Activated naive CD4-positive, alpha-beta T cell treated with anti-CD3 and anti-CD28 coated beads for 36 hours (primary cell): ENCODE results near the gene KRTAP22-1. TPM values are rescaled to one million over a fixed set of nuclear protein-coding genes. Genes with fewer than 3 reads are reported as not detected.

Experiments used
- CTCF ChIA-PET: fragments of 350-600 bp; sonication (Branson Sonifier 250); formaldehyde crosslinking; loops from one replicate; lab custom pipeline; 2021; ENCODE audit warnings: antibody characterized with exemption; lab: Charles Lee
- DNase-seq: peaks from one replicate; pipeline ENCODE4 v3.0.0-alpha.2; 2020
- H3K27ac Mint-ChIP-seq: one replicate; pipeline ENCODE4 v1.8.0; 2021; ENCODE audit warnings: mild to moderate bottlenecking, mixed read lengths
- H3K27me3 Mint-ChIP-seq: one replicate; pipeline ENCODE4 v1.8.0; 2021; ENCODE audit warnings: low read depth, mixed read lengths
- H3K36me3 Mint-ChIP-seq: one replicate; pipeline ENCODE4 v1.8.0; 2021; ENCODE audit warnings: low read depth, mixed read lengths
- H3K4me1 Mint-ChIP-seq: one replicate; pipeline ENCODE4 v1.8.0; 2021; ENCODE audit warnings: low read depth, mixed read lengths
- H3K4me3 Mint-ChIP-seq: one replicate; pipeline ENCODE4 v1.8.0; 2021; ENCODE audit warnings: mild to moderate bottlenecking, moderate library complexity, mixed read lengths
- H3K9me3 Mint-ChIP-seq: one replicate; pipeline ENCODE4 v1.8.0; 2021; ENCODE audit warnings: mixed read lengths
- intact Hi-C: fragments of 100-400 bp; cut with micrococcal nuclease; formaldehyde crosslinking; loops from one replicate; pipeline ENCODE4 v1.15.1; 2023
- total RNA-seq, 2 experiments: library from RNA; stranded (reverse); gene quantifications; one replicate each; pipeline ENCODE4 v1.2.3, GENCODE V29; 2021

Gene KRTAP22-1
- not detected for total RNA-seq

- Mint-ChIP-seq H3K4me3 (no peak within 1 kb of the TSS), H3K36me3 (no peaks in the 10 kb centered on the region), H3K27me3 (peaks cover 3% of the 10 kb centered on the region), H3K27ac (no peak within 1 kb of the TSS), H3K4me1 (no peaks in the 10 kb centered on the region), H3K9me3 (peaks cover 3% of the 10 kb centered on the region)
- no peak for DNase-seq
- CTCF ChIA-PET = no interaction called here
- intact Hi-C loops = no loop called here
Observed at GRCh38 chr21:30600787-30601186, at the start of gene KRTAP22-1. Gene KRTAP22-1 (plus strand): TSS chr21:30601087.

GRCh38 chr21:30552782-30553181, 48.1 kb upstream of the KRTAP22-1 start:
- Mint-ChIP-seq H3K4me1 (no peaks in the 10 kb centered on the region), H3K36me3 (no peaks in the 10 kb centered on the region), H3K27ac (no peak overlapping the region), H3K4me3 (no peak overlapping the region), H3K9me3 (peaks cover 4% of the 10 kb centered on the region), H3K27me3 (no peaks in the 10 kb centered on the region)
- no peak for DNase-seq
- CTCF ChIA-PET = no interaction called here
- intact Hi-C loops = no loop called here

- H3K27me3 Mint-ChIP-seq = no peaks in the 10 kb centered on the region
- no peaks in the 10 kb centered on the region for H3K36me3 Mint-ChIP-seq
- H3K4me3 Mint-ChIP-seq = no peak overlapping the region
- no peak overlapping the region for H3K27ac Mint-ChIP-seq
- DNase-seq = no peak
- H3K4me1 Mint-ChIP-seq = no peaks in the 10 kb centered on the region
- intact Hi-C loops = no loop called here
- CTCF ChIA-PET = no interaction called here
- peaks cover 4% of the 10 kb centered on the region for H3K9me3 Mint-ChIP-seq
Observed at GRCh38 chr21:30555095-30555494, 45.8 kb upstream of the KRTAP22-1 start.

- intact Hi-C loops = no loop called here
- no peaks in the 10 kb centered on the region for H3K9me3 Mint-ChIP-seq
- H3K27ac Mint-ChIP-seq = no peak within 1 kb of the TSS
- no peaks in the 10 kb centered on the region for H3K4me1 Mint-ChIP-seq
- CTCF ChIA-PET = no interaction called here
- no peak within 1 kb of the TSS for H3K4me3 Mint-ChIP-seq
- no peaks in the 10 kb centered on the region for H3K27me3 Mint-ChIP-seq
- no peaks in the 10 kb centered on the region for H3K36me3 Mint-ChIP-seq
- DNase-seq = no peak
Observed at GRCh38 chr21:30561264-30561895, 39.5 kb upstream of the KRTAP22-1 start, which contains the start of gene KRTAP19-7. Gene KRTAP19-7 (minus strand): TSS chr21:30561314. CDS start chr21:30561289, 25 bp downstream.

- no peak overlapping the region for H3K4me3 Mint-ChIP-seq
- no peaks in the 10 kb centered on the region for H3K27me3 Mint-ChIP-seq
- intact Hi-C loops = no loop called here
- no peaks in the 10 kb centered on the region for H3K4me1 Mint-ChIP-seq
- H3K9me3 Mint-ChIP-seq = no peaks in the 10 kb centered on the region
- no peak overlapping the region for H3K27ac Mint-ChIP-seq
- CTCF ChIA-PET = no interaction called here
- H3K36me3 Mint-ChIP-seq = no peaks in the 10 kb centered on the region
- no peak for DNase-seq
Observed at GRCh38 chr21:30561957-30562356, 38.9 kb upstream of the KRTAP22-1 start.

- CTCF ChIA-PET = no interaction called here
- Mint-ChIP-seq H3K27me3 (no peaks in the 10 kb centered on the region), H3K9me3 (no peaks in the 10 kb centered on the region), H3K4me3 (no peak overlapping the region), H3K36me3 (no peaks in the 10 kb centered on the region), H3K27ac (no peak overlapping the region), H3K4me1 (no peaks in the 10 kb centered on the region)
- DNase-seq = no peak
- intact Hi-C loops = no loop called here
Observed at GRCh38 chr21:30563072-30563471, 37.8 kb upstream of the KRTAP22-1 start.

GRCh38 chr21:30563630-30564029, 37.3 kb upstream of the KRTAP22-1 start:
- no peak overlapping the region for H3K4me3 Mint-ChIP-seq
- intact Hi-C loops = no loop called here
- H3K27me3 Mint-ChIP-seq = no peaks in the 10 kb centered on the region
- H3K9me3 Mint-ChIP-seq = no peaks in the 10 kb centered on the region
- no peaks in the 10 kb centered on the region for H3K36me3 Mint-ChIP-seq
- CTCF ChIA-PET = no interaction called here
- H3K27ac Mint-ChIP-seq = no peak overlapping the region
- no peak for DNase-seq
- H3K4me1 Mint-ChIP-seq = no peaks in the 10 kb centered on the region

- Mint-ChIP-seq H3K36me3 (no peaks in the 10 kb centered on the region), H3K9me3 (peaks cover 2% of the 10 kb centered on the region), H3K27me3 (no peaks in the 10 kb centered on the region), H3K4me3 (no peak overlapping the region), H3K27ac (no peak overlapping the region), H3K4me1 (no peaks in the 10 kb centered on the region)
- intact Hi-C loops = no loop called here
- CTCF ChIA-PET = no interaction called here
- DNase-seq = no peak
Observed at GRCh38 chr21:30567617-30568016, 33.3 kb upstream of the KRTAP22-1 start.

GRCh38 chr21:30577766-30578165, 23.1 kb upstream of the KRTAP22-1 start:
- intact Hi-C loops = no loop called here
- CTCF ChIA-PET = no interaction called here
- no peak for DNase-seq
- H3K36me3 Mint-ChIP-seq = no peaks in the 10 kb centered on the region
- no peaks in the 10 kb centered on the region for H3K9me3 Mint-ChIP-seq
- H3K4me3 Mint-ChIP-seq = no peak overlapping the region
- H3K27me3 Mint-ChIP-seq = no peaks in the 10 kb centered on the region
- H3K4me1 Mint-ChIP-seq = no peaks in the 10 kb centered on the region
- no peak overlapping the region for H3K27ac Mint-ChIP-seq

- intact Hi-C loops = no loop called here
- no peak overlapping the region for H3K4me3 Mint-ChIP-seq
Observed at GRCh38 chr21:30579346-30579745, 21.5 kb upstream of the KRTAP22-1 start.

GRCh38 chr21:30580132-30580531, 20.8 kb upstream of the KRTAP22-1 start:
- no peak for DNase-seq
- Mint-ChIP-seq H3K27ac (no peak overlapping the region), H3K4me1 (no peaks in the 10 kb centered on the region), H3K4me3 (no peak overlapping the region), H3K27me3 (no peaks in the 10 kb centered on the region), H3K9me3 (peaks cover 3% of the 10 kb centered on the region), H3K36me3 (no peaks in the 10 kb centered on the region)
- CTCF ChIA-PET = no interaction called here
- intact Hi-C loops = no loop called here

More at GRCh38 chr21:30579346-30579745, 21.5 kb upstream of the KRTAP22-1 start:
- no peak for DNase-seq
- peaks cover 3% of the 10 kb centered on the region for H3K9me3 Mint-ChIP-seq
- H3K4me1 Mint-ChIP-seq = no peaks in the 10 kb centered on the region
- no peaks in the 10 kb centered on the region for H3K36me3 Mint-ChIP-seq
- H3K27ac Mint-ChIP-seq = no peak overlapping the region
- CTCF ChIA-PET = no interaction called here
- H3K27me3 Mint-ChIP-seq = no peaks in the 10 kb centered on the region

- no peak overlapping the region for H3K27ac Mint-ChIP-seq
- intact Hi-C loops = no loop called here
- no peak for DNase-seq
- CTCF ChIA-PET = no interaction called here
- no peak overlapping the region for H3K4me3 Mint-ChIP-seq
- H3K9me3 Mint-ChIP-seq = peaks cover 3% of the 10 kb centered on the region
- H3K4me1 Mint-ChIP-seq = no peaks in the 10 kb centered on the region
- no peaks in the 10 kb centered on the region for H3K27me3 Mint-ChIP-seq
- H3K36me3 Mint-ChIP-seq = no peaks in the 10 kb centered on the region
Observed at GRCh38 chr21:30582870-30583269, 18.0 kb upstream of the KRTAP22-1 start.

- H3K27me3 Mint-ChIP-seq = no peaks in the 10 kb centered on the region
- H3K4me3 Mint-ChIP-seq = no peak within 1 kb of the TSS
- no peaks in the 10 kb centered on the region for H3K4me1 Mint-ChIP-seq
- no peak for DNase-seq
- CTCF ChIA-PET = no interaction called here
- H3K9me3 Mint-ChIP-seq = no peaks in the 10 kb centered on the region
- no peaks in the 10 kb centered on the region for H3K36me3 Mint-ChIP-seq
- no peak within 1 kb of the TSS for H3K27ac Mint-ChIP-seq
- intact Hi-C loops = no loop called here
Observed at GRCh38 chr21:30590297-30590696, 10.6 kb upstream of the KRTAP22-1 start, which contains the start of gene KRTAP22-2. Gene KRTAP22-2 (minus strand): TSS chr21:30590397.
